Lower leg skin (tissue), 3 donors: ENCODE results near the gene LTK.

Experiments
- POLR2A ChIP-seq, 2 donors: fragments of 450-650 bp; IDR thresholded peaks; one replicate each; pipeline ENCODE4 v1.6.1; 2016 to 2017; ENCODE audit warnings: antibody characterized with exemption in 2 of 2, mild to moderate bottlenecking in 1 of 2, moderate library complexity in 1 of 2
- TF ChIP-seq, protein P1 (sequence below), 3 donors: fragments of 450-650 bp; IDR thresholded peaks; one replicate each; pipeline ENCODE4 v1.5.1; 2016; ENCODE audit warnings: antibody characterized with exemption in 3 of 3, mild to moderate bottlenecking in 3 of 3, moderate library complexity in 2 of 3

GRCh38 chr15:41545218-41545617, 31.6 kb upstream of the LTK start:
- TF ChIP-seq POLR2A (IDR thresholded peaks at IDR 0.05): no peak
- TF ChIP-seq, protein P1, sequence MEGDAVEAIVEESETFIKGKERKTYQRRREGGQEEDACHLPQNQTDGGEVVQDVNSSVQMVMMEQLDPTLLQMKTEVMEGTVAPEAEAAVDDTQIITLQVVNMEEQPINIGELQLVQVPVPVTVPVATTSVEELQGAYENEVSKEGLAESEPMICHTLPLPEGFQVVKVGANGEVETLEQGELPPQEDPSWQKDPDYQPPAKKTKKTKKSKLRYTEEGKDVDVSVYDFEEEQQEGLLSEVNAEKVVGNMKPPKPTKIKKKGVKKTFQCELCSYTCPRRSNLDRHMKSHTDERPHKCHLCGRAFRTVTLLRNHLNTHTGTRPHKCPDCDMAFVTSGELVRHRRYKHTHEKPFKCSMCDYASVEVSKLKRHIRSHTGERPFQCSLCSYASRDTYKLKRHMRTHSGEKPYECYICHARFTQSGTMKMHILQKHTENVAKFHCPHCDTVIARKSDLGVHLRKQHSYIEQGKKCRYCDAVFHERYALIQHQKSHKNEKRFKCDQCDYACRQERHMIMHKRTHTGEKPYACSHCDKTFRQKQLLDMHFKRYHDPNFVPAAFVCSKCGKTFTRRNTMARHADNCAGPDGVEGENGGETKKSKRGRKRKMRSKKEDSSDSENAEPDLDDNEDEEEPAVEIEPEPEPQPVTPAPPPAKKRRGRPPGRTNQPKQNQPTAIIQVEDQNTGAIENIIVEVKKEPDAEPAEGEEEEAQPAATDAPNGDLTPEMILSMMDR (IDR thresholded peaks at IDR 0.05): no peak
